Gastroesophageal sphincter (tissue), 4 donors: ENCODE measurements around the gene OR52E2. TPM values are rescaled to one million over a fixed set of nuclear protein-coding genes. Genes with fewer than 3 reads are reported as not detected.

Experiments
- ATAC-seq: fragments of 150-250 bp; one replicate; pipeline ENCODE4 v1.9.1; 2016; ENCODE audit warnings: mild to moderate bottlenecking, moderate library complexity
- H3K27ac ChIP-seq, 4 donors: fragments of 200-600 bp; sonication (generic) in 3 of 4; 1 replicate in 3 of 4; 2 replicates in 1 of 4; pipeline ENCODE4 v1.5.1; 2016 to 2019
- H3K27me3 ChIP-seq: fragments of 200-600 bp; sonication (generic); one replicate; pipeline ENCODE4 v1.5.1; 2019
- H3K36me3 ChIP-seq, 2 donors: fragments of 200-600 bp; sonication (generic); one replicate each; pipeline ENCODE4 v1.5.1; 2019; ENCODE audit warnings: control low read depth in 1 of 2
- H3K4me1 ChIP-seq, 3 donors: fragments of 200-600 bp; sonication (generic); 1 replicate in 2 of 3; 2 replicates in 1 of 3; pipeline ENCODE4 v1.5.1; 2016 to 2019; ENCODE audit warnings: control low read depth in 2 of 3
- H3K4me3 ChIP-seq, 2 donors: fragments of 200-600 bp; sonication (generic); one replicate each; pipeline ENCODE4 v1.5.1; 2019; ENCODE audit warnings: mild to moderate bottlenecking in 1 of 2, moderate library complexity in 1 of 2
- H3K9me3 ChIP-seq, 3 donors: fragments of 200-600 bp; sonication (generic); one replicate each; pipeline ENCODE4 v1.5.1; 2017 to 2019; ENCODE audit warnings: control low read depth in 2 of 3
- EP300 ChIP-seq: sonication (generic); formaldehyde crosslinking; IDR thresholded peaks from one replicate; pipeline ENCODE4 v1.6.1; 2017; ENCODE audit warnings: antibody characterized with exemption, mild to moderate bottlenecking
- POLR2A ChIP-seq, 2 donors: fragments of 450-650 bp; IDR thresholded peaks; one replicate each; pipeline ENCODE4 v1.6.1; 2017; ENCODE audit warnings: antibody characterized with exemption in 2 of 2, mild to moderate bottlenecking in 2 of 2, moderate library complexity in 1 of 2
- POLR2AphosphoS5 ChIP-seq: sonication (generic); formaldehyde crosslinking; IDR thresholded peaks from one replicate; pipeline ENCODE4 v1.6.1; 2017; ENCODE audit warnings: antibody characterized with exemption
- WGBS, 2 donors: methylation state at CpG; one replicate each; pipeline ENCODE4 v1.1.5; 2018; ENCODE audit warnings: low coverage in 1 of 2; 5-methylcytosine and 5-hydroxymethylcytosine counted together
- total RNA-seq, 4 donors: library from RNA; depleted of rRNA; stranded (reverse); fragments of >200 nt; gene quantifications; one replicate each; pipeline ENCODE4 v1.1.0, GENCODE V29; 2016
- TF ChIP-seq, protein P1 (sequence below), 4 experiments: fragments of 200-600 bp in 2 of 4; fragments of 450-650 bp in 2 of 4; sonication (generic) in 1 of 4; IDR thresholded peaks; one replicate each; pipeline ENCODE4 v1.5.1; 2017 to 2019; ENCODE audit warnings: antibody characterized with exemption in 4 of 4, mild to moderate bottlenecking in 2 of 4, moderate library complexity in 2 of 4

Gene OR52E2
- total RNA-seq, 4 donors from 2014 or later, result not detected

DNA sequence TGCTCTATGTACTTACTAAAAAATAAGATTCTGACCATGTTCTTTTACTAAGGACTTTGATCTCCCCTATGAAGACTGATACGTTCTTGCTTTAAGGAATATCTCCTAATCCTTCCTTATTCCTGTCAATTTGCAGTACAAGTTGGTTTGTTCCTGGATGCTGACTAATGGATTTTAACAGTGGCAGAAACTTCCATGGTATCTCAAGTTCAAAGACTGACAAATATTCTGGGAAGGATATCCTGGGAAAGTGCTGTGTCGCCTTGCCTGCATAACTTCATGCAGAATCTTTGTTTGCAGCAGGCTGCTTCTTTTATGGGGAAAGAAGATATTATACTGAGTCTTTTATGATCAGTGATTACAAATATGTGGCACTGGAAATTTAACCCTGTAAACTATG, 21.5 kb downstream of the OR52E2 start:
- no peak for ATAC-seq
- H3K4me1 ChIP-seq, result no peaks in the 10 kb centered on the region
- H3K27me3 ChIP-seq, result no peaks in the 10 kb centered on the region
- H3K36me3 ChIP-seq, result no peaks in the 10 kb centered on the region
- no peaks in the 10 kb centered on the region for H3K9me3 ChIP-seq
- no peak overlapping the region for H3K27ac ChIP-seq
- TF ChIP-seq POLR2AphosphoS5 (no peak), POLR2A (IDR thresholded peaks at IDR 0.05) (no peak), EP300 (no peak)
- TF ChIP-seq, protein P1, sequence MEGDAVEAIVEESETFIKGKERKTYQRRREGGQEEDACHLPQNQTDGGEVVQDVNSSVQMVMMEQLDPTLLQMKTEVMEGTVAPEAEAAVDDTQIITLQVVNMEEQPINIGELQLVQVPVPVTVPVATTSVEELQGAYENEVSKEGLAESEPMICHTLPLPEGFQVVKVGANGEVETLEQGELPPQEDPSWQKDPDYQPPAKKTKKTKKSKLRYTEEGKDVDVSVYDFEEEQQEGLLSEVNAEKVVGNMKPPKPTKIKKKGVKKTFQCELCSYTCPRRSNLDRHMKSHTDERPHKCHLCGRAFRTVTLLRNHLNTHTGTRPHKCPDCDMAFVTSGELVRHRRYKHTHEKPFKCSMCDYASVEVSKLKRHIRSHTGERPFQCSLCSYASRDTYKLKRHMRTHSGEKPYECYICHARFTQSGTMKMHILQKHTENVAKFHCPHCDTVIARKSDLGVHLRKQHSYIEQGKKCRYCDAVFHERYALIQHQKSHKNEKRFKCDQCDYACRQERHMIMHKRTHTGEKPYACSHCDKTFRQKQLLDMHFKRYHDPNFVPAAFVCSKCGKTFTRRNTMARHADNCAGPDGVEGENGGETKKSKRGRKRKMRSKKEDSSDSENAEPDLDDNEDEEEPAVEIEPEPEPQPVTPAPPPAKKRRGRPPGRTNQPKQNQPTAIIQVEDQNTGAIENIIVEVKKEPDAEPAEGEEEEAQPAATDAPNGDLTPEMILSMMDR (IDR thresholded peaks at IDR 0.05), result no peak
- WGBS, 2 donors, result 45 to 61% methylated on average over 2 of the region's 2 CpGs
- no peak overlapping the region for H3K4me3 ChIP-seq

DNA sequence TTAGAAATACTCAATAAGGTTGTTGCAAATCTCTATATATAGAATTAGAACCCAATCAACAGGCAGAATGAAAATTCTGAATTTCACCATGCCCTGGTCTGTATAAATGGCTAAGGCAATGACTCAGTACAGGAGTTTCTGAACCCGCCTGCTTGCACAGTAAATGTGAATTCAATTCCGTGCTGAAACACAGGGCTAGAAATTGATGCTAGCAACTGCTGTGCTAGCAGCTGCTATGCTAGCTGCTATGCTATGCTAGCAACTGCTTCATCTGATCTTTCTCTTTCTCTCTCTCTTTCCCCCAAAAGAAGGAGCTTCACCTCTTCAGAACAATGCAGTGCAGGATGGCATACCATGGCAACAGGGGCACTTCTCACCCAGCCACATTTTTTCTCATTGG, 22.8 kb downstream of the OR52E2 start:
- 42 to 83% methylated on average over 2 of the region's 2 CpGs for WGBS, 2 donors
- TF ChIP-seq POLR2AphosphoS5, result no peak
- no peak for TF ChIP-seq POLR2A (IDR thresholded peaks at IDR 0.05)
- TF ChIP-seq, protein P1 (IDR thresholded peaks at IDR 0.05), result no peak
- no peak for TF ChIP-seq EP300
- no peak for ATAC-seq
- Histone ChIP-seq H3K36me3 (no peaks in the 10 kb centered on the region), H3K4me3 (no peak overlapping the region), H3K27me3 (no peaks in the 10 kb centered on the region), H3K4me1 (no peaks in the 10 kb centered on the region), H3K9me3 (no peaks in the 10 kb centered on the region), H3K27ac (no peak overlapping the region)

DNA sequence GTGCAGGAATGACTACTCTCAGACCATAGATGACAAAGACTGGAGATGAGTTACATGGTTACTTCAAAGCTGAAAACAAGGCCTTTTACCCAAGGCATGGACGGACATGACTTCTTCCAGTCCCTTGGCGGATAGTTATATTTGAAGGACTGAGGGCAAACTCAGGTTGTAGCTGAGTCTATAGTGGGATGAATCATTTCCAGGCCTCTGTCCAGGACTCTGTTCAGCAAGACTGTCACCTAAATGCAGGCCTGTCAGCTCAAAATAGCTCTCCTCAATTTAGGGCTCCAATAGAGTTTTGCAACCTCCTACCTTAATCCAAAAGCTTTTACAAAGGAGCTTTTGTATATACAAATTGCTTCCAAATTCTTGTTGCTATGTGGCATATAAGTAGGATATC, 37.4 kb downstream of the OR52E2 start:
- TF ChIP-seq POLR2A (IDR thresholded peaks at IDR 0.05) (no peak), EP300 (no peak), POLR2AphosphoS5 (no peak)
- TF ChIP-seq, protein P1 (IDR thresholded peaks at IDR 0.05), result no peak
- H3K27ac ChIP-seq, result no peak overlapping the region
- ATAC-seq, result no peak
- WGBS, 2 donors, result 80% methylated on average over 1 of the region's 2 CpGs; no CpG with 5 or more reads in 1 of the 2 donors
- no peaks in the 10 kb centered on the region for H3K27me3 ChIP-seq
- no peaks in the 10 kb centered on the region for H3K36me3 ChIP-seq
- no peaks in the 10 kb centered on the region for H3K4me1 ChIP-seq
- H3K9me3 ChIP-seq, result peaks cover 0 to 24% (median 0%) of the 10 kb centered on the region in 3 donors
- H3K4me3 ChIP-seq, result no peak overlapping the region

DNA sequence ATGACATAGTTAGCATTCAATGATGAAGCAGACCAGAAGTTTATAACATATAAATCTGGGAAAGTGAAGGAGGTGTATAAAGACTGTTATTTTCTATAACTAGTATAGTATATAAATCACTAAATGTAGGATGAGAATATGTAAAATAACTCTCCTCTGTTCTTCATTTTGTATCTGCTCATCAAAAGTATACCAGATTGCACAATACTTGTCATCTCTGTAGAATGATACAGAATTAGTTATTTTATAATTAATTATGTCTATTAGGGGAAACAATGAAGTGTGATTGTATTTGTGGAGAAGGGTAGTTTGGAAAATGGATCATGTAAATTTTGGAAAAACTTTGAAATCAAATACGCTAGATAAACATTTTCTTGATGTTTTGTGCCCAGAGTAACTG, 46.4 kb downstream of the OR52E2 start:
- ATAC-seq, result no peak
- Histone ChIP-seq H3K4me1 (no peaks in the 10 kb centered on the region), H3K9me3 (no peaks in the 10 kb centered on the region), H3K4me3 (no peak overlapping the region), H3K36me3 (no peaks in the 10 kb centered on the region), H3K27ac (no peak overlapping the region), H3K27me3 (no peaks in the 10 kb centered on the region)
- 69 to 84% methylated on average over 1 of the region's 1 CpG for WGBS, 2 donors
- TF ChIP-seq POLR2A (IDR thresholded peaks at IDR 0.05) (no peak), EP300 (no peak), POLR2AphosphoS5 (no peak)
- TF ChIP-seq, protein P1 (IDR thresholded peaks at IDR 0.05), result no peak

DNA sequence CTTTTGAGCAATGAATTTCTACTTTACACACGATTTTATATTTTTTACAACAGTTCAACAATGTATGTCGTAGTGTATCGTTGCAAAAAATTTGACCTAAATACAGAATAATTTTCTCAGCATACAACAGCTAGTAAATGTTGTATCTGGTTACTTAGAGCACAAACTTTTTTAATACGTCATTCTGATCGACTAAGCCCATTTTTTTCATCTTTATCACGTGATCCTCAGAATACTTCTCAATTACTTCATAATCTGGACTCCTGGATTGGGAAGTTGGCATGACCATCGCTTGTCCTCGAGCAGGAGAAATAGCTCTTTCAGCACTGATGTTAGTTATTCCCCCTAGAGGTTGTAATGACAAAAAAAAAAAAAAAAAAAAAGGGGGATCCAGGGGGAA, 48.2 kb downstream of the OR52E2 start:
- TF ChIP-seq POLR2AphosphoS5 (no peak), POLR2A (IDR thresholded peaks at IDR 0.05) (no peak), EP300 (no peak)
- TF ChIP-seq, protein P1 (IDR thresholded peaks at IDR 0.05), result no peak
- Histone ChIP-seq H3K27ac (no peak overlapping the region), H3K9me3 (no peaks in the 10 kb centered on the region), H3K4me3 (no peak overlapping the region), H3K27me3 (no peaks in the 10 kb centered on the region), H3K4me1 (no peaks in the 10 kb centered on the region), H3K36me3 (no peaks in the 10 kb centered on the region)
- 68 to 74% methylated on average over 8 of the region's 8 CpGs for WGBS, 2 donors
- ATAC-seq, result no peak
